ENCODE measurements around the gene PIAS2. TPM values are rescaled to one million over a fixed set of nuclear protein-coding genes. Genes with fewer than 3 reads are reported as not detected.
"Not testable (repeated sequence)": the region's sequence is repeated elsewhere in the genome, so short reads cannot be mapped to it uniquely, and the experiment has no call there.

Gene PIAS2, protein sequence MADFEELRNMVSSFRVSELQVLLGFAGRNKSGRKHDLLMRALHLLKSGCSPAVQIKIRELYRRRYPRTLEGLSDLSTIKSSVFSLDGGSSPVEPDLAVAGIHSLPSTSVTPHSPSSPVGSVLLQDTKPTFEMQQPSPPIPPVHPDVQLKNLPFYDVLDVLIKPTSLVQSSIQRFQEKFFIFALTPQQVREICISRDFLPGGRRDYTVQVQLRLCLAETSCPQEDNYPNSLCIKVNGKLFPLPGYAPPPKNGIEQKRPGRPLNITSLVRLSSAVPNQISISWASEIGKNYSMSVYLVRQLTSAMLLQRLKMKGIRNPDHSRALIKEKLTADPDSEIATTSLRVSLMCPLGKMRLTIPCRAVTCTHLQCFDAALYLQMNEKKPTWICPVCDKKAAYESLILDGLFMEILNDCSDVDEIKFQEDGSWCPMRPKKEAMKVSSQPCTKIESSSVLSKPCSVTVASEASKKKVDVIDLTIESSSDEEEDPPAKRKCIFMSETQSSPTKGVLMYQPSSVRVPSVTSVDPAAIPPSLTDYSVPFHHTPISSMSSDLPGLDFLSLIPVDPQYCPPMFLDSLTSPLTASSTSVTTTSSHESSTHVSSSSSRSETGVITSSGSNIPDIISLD
- 13.8 and 16.9 TPM in 2 replicates for total RNA-seq (2014; rRNA removed; shearing (Covaris generic))

DNA sequence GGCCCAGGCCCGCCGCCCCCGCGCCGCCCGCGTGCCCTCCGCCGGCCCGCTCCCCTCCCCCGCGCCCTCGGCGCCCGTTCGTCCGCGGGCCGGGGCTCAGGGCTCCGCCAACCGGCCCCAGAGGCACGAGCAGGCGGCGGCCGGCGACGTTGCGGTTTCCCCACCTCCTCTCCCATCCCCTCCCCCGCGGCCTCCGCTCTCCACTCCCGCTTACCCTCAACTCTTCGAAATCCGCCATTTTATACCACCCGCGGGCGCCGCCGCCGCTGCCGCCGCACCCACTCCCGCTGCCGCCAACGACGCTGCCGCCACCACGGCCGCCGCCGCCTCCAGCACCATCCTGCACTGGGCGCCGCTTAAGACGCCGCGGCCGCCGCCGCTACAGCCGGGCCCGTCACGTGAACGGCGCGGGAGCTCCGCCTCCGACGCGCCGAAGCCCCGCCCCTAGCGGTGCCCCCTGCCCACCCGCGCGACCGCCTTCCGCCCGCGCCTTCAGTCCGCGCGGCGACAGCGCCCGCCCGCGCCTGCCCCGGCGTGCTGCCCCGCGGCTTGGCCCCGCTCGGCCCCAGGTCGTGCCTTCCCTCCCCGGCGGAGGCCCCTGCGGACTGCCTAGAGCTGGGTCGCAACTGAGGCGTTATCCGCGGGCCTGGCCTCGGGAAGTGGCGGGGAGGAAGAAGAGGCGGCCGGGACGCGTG, at the start of gene PIAS2, which contains the start of gene KATNAL2:
Gene PIAS2 (minus strand): TSS at position 400 of the 695 bp plus-strand sequence. CDS start 162 bp downstream, at position 238.
Gene KATNAL2 (plus strand): TSS at position 495 of the 695 bp plus-strand sequence. CDS start 29,271 bp downstream, outside the sequence.
- Histone ChIP-seq H3K4me1 (replicated peaks) (peaks cover 14% of the 10 kb centered on the region), H3K36me3 (peaks cover 6% of the 10 kb centered on the region), H3K27me3 (replicated peaks) (no peaks in the 10 kb centered on the region), H3K4me3 (peak within 1 kb of the TSS; percentile 98), H3K27ac (peak within 1 kb of the TSS; percentile 63), H3K9me3 (replicated peaks) (peaks cover 6% of the 10 kb centered on the region; the same call in 1 of the 2 replicates)
- DNase-seq (ENCODE audit: low read depth in 1 of 2, low spot score in 2 of 2), result peak; percentile 65 to 72

DNA sequence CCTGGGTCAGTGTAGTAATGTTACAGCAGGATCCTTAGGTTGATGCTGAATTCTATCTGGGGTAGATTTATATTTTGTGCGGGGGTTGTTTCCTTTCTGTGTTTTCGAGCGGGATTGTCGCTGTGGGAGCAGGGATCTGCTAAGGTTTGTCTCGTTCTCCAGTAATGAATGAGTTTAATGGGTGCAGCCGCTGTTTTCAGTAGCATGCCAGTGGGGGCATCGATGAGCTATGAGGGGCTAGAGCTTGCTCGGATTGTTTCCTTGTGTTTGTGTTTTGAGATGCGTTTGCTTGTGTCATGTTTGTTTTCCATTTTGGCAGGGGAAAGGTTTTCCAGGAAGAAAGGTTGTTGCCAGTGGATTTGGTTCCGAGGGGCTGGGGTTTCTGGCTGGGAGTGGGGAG, 49.0 kb upstream of the PIAS2 start:
- H3K4me1 ChIP-seq (replicated peaks); H3K27me3 ChIP-seq (replicated peaks); H3K9me3 ChIP-seq (replicated peaks); H3K27ac ChIP-seq; H3K36me3 ChIP-seq; DNase-seq (ENCODE audit: low read depth in 1 of 2, low spot score in 2 of 2); H3K4me3 ChIP-seq: not testable (repeated sequence)

DNA sequence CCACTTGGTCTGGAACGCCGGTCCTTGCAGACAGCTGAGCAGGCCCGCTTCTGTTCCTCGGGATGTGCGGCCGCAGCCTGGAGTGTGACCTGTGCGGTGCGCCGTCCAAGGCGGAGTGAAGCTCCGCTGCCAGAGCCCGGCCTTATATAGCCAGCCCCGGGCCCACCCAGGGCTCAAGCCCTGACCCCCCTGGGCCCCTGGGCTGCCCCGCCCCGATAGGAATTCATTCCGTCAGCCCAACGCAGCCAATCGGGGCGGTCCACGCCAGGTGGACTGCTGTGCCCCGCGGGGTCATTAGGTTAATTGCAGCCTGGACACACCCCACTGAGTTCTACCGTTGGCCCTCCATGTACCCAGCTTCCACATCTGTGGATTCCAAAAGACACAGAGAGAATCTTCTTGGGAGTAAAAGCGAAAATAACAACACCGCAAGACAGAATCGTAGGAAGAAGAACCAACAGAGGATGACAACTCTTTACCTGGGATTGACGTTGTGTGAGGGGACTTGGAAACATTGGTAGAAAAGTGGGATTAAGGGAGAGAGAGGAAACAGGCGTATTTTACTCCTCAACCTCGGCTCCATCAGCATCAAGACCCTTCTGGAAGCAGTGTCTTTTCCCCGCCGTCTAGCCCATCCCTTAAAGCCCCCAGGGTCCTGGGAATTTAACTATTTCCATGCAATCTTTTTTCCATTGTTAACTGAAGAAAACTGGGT, 47.4 kb upstream of the PIAS2 start:
- not testable (repeated sequence) for H3K9me3 ChIP-seq (replicated peaks); H3K36me3 ChIP-seq; H3K4me1 ChIP-seq (replicated peaks); DNase-seq (ENCODE audit: low read depth in 1 of 2, low spot score in 2 of 2); H3K27me3 ChIP-seq (replicated peaks); H3K4me3 ChIP-seq; H3K27ac ChIP-seq

DNA sequence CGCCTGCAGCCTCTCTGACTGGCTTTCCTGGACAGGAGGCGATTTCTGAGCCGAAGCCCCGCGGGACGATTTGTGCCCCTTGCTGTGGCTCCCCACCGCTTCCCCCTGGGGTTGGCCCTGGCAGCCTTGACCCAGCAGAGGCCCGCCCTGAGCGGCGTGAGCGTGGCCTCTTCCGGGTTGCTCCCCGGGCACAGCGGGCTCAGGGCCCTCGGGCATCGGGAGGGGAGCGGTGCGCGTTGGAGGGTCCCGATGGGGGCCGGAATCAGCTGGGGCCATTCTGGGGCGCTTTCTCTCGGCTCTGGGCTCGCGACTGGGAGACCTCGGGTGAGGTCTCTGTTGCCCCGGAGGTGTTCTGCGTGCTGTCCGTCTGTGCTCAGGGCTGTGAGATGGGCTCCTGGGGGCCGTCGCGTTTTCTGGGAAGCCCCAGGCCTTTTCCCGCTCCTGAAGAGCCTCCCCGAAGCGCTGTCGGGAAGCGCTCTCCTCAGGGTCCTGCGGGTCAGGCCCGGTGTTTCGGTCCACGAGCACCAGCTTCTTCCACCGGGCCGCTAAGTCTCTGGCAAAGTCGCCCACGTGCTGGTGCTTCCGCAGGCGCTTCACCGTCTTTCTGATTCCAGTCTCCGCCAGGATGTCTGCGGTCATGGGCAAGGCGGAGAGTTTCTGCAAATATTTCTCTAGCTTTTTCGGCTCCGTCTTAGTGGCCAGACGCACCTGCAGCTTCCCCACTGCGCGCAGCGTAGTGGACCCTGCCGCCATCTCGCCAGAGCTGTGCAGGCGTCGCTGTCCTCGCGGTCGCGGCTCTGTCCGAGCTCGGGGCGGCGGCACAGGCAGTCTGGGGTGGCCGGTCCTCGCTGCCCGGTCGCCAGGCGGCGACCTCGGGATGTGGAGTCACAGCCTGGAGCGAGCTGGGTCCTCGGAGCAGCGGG, 46.6 kb upstream of the PIAS2 start:
- H3K4me3 ChIP-seq; H3K4me1 ChIP-seq (replicated peaks); H3K27ac ChIP-seq; DNase-seq (ENCODE audit: low read depth in 1 of 2, low spot score in 2 of 2); H3K36me3 ChIP-seq; H3K27me3 ChIP-seq (replicated peaks); H3K9me3 ChIP-seq (replicated peaks): not testable (repeated sequence)

DNA sequence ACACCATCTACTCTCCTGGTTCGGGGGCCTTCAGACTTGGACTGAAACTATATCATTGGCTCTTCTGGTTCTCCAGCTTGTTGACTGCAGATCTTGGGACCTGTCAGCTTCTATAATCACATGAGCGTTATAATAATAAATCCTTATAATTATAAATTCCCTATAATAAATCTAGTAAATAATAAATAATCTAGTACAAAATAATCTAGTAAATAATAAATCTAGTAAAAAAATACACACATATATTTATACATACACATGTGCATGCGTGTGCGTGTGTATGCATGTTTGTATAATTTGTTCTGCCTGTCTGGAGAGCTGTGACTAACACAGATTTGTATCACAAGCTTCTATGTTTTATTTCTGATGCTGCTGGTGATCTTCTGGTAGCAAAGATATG, 40.9 kb upstream of the PIAS2 start:
- no peaks in the 10 kb centered on the region for H3K27me3 ChIP-seq (replicated peaks)
- no peaks in the 10 kb centered on the region; the same call in 1 of the 2 replicates for H3K9me3 ChIP-seq (replicated peaks)
- H3K36me3 ChIP-seq, result no peaks in the 10 kb centered on the region
- DNase-seq (ENCODE audit: low read depth in 1 of 2, low spot score in 2 of 2), result no peak
- H3K4me3 ChIP-seq, result no peak overlapping the region
- H3K27ac ChIP-seq, result no peak overlapping the region
- no peaks in the 10 kb centered on the region for H3K4me1 ChIP-seq (replicated peaks)

DNA sequence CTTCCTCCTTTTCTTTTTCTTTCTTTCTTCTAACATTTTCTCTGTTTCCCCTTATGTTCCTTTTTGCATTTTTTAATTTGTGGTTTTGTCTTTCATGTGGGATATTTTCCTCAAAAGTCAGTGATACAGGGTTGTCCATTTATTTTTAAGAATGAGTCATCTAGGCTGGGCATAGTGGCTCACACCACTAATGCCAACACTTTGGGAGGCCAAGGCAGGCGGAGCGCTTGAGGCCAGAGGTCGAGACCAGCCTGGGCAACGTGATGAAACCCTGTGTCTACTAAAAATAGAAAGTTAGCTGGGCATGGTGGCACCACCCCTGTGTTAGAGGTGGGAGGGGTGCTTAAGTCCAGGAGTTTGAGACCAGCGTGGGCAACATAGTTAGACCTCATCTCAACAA, 35.9 kb upstream of the PIAS2 start:
- Histone ChIP-seq H3K9me3 (replicated peaks) (no peaks in the 10 kb centered on the region), H3K27me3 (replicated peaks) (no peaks in the 10 kb centered on the region), H3K36me3 (no peaks in the 10 kb centered on the region), H3K27ac (no peak overlapping the region), H3K4me3 (no peak overlapping the region), H3K4me1 (replicated peaks) (no peaks in the 10 kb centered on the region)
- no peak for DNase-seq (ENCODE audit: low read depth in 1 of 2, low spot score in 2 of 2)

DNA sequence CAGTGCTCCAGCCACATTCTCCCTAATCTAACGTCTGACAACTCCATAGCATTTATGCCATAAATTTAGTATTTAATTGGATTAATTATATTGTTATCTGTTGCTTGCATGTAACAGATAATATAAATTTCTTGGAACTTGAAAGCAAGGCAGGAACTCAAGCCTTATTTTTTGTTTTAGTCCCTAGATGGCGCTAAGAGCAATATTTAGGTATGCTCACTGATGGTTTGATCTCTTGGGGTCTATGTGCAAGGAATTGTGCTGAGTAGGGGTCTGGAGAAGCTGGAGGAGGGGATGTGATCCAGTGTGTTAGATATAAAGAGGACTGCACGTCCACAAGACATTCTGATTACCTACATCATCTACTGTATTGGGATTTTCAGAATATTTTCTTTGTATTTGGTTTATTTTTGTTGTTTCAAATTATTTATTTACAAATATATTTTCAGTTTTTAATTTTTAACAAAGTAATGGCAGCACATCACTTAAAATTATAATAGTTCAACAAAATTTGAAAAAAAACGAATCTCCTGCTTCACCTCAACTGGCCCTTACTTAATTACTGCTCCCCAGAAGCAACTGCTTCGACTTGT, 32.9 kb upstream of the PIAS2 start:
- no peaks in the 10 kb centered on the region for H3K9me3 ChIP-seq (replicated peaks)
- H3K36me3 ChIP-seq, result no peaks in the 10 kb centered on the region
- H3K4me1 ChIP-seq (replicated peaks), result peaks cover 4% of the 10 kb centered on the region; the same call in 1 of the 2 replicates
- DNase-seq (ENCODE audit: low read depth in 1 of 2, low spot score in 2 of 2), result no peak
- H3K4me3 ChIP-seq, result no peak overlapping the region
- H3K27me3 ChIP-seq (replicated peaks), result peaks cover 15% of the 10 kb centered on the region
- no peak overlapping the region for H3K27ac ChIP-seq

DNA sequence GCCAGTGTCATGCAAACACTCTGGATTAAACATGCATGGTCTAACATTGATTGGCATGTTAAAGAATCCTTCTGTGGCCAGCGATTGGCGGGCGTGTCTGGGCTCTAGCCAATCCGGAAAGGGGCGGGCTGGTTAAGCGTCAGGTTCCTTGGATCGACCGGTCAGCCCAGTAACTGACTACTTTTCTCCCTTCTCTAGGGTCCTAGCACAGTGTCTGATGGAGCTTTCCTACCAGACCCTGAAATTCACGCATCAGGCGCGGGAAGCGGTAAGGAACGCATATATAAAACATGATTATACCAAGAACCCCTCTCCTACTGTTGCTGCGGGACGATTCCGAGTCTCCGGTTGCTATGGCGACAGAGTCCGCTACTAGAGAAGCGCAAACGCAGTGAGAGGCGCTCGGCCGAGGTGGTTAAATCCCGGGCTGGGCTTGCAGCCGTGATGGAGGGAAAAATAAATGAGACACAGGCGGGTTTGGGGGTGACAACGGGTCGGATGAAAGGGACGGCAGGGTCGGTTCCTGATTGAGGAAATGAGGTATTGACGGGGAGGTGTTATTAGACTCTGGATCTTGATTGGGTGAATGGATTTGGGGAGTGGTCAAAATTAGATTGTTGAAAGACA, 29.5 kb upstream of the PIAS2 start:
- Histone ChIP-seq H3K4me3 (peak overlapping the region; percentile 32), H3K27ac (no peak overlapping the region), H3K9me3 (replicated peaks) (no peaks in the 10 kb centered on the region), H3K27me3 (replicated peaks) (peaks cover 15% of the 10 kb centered on the region), H3K36me3 (no peaks in the 10 kb centered on the region), H3K4me1 (replicated peaks) (peaks cover 4% of the 10 kb centered on the region; the same call in 1 of the 2 replicates)
- DNase-seq (ENCODE audit: low read depth in 1 of 2, low spot score in 2 of 2), result peak; percentile 39 to 52

DNA sequence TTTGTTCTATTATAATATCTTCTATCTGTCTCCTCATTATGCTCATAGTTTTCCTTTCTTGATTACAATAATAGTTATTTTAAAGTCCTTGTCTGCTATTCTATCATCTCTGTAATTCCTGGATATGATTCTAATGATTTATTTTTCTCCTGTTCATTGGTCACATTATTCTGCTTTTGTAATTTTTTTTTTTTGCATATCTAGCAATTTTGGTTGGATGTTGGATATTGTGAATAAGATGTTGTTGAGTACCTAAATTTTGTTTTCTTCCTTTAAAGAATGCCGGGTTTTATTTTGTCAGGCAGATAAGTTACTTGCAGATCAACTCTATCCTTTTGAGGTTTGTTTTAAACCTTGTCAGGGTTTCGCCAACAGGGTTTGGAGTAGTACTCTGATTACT, 25.3 kb upstream of the PIAS2 start:
- no peak overlapping the region for H3K4me3 ChIP-seq
- no peaks in the 10 kb centered on the region for H3K36me3 ChIP-seq
- no peak overlapping the region for H3K27ac ChIP-seq
- peaks cover 4% of the 10 kb centered on the region; the same call in 1 of the 2 replicates for H3K4me1 ChIP-seq (replicated peaks)
- no peaks in the 10 kb centered on the region for H3K9me3 ChIP-seq (replicated peaks)
- peaks cover 13% of the 10 kb centered on the region for H3K27me3 ChIP-seq (replicated peaks)
- no peak for DNase-seq (ENCODE audit: low read depth in 1 of 2, low spot score in 2 of 2)

DNA sequence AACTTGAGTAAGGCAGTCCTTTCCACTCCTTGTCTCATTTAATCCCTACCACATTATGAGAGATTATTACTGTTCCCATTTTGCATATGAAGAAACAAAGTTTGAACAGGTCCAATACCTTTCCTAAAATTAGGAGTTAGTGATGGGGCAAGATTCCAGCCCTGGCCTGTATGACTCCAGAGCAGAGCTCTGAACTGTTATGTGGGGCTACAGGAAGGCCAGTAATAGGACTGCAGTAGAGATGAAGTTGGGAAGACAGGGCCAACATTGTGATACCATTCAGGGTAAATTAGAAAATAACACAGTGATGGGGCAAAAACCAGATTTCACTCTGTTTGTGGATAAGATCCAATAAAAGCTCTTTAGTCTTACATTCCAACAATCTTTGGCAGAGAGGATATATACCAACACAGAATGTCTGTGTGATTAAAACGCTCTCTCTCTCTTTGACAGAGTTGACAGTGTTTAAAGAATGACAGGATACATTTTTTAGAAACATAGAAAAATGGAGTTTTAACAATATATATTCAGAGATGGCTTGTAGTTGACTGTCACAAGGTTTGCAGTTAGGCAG, 22.8 kb upstream of the PIAS2 start:
- H3K27me3 ChIP-seq (replicated peaks), result no peaks in the 10 kb centered on the region
- H3K4me1 ChIP-seq (replicated peaks), result no peaks in the 10 kb centered on the region
- H3K4me3 ChIP-seq, result no peak overlapping the region
- DNase-seq (ENCODE audit: low read depth in 1 of 2, low spot score in 2 of 2), result no peak
- H3K27ac ChIP-seq, result no peak overlapping the region
- no peaks in the 10 kb centered on the region for H3K36me3 ChIP-seq
- no peaks in the 10 kb centered on the region for H3K9me3 ChIP-seq (replicated peaks)

DNA sequence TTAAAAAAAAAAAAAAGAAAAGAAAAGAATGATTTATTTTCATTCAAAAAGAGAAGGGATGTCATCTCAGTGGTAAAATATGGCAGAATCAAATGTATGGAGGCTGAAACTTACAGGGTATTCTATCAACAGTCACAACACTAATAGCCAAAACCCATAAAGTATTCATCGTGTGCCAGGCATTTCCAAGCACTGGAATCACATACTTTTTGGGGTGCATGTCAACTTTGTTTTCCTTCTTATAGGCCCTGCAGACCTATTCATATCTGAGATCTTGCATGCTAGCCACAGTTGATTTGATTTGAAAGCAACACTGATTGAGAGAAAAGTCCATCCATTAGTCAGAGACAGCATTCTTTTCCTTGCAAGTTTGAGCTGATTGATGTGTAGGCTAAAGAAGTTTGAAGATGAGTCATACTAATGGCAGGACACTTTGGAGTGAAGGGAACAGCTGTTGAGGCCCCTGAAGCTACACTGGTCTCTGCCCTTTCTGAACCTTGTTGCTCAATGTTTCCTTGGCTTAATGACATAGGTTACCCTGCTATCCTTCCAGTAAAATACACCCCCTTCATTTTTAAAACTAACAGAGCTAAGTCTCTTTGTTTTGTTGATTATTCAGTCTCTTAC, 22.1 kb upstream of the PIAS2 start:
- Histone ChIP-seq H3K4me1 (replicated peaks) (no peaks in the 10 kb centered on the region), H3K4me3 (no peak overlapping the region), H3K9me3 (replicated peaks) (no peaks in the 10 kb centered on the region), H3K27ac (no peak overlapping the region), H3K36me3 (no peaks in the 10 kb centered on the region), H3K27me3 (replicated peaks) (no peaks in the 10 kb centered on the region)
- DNase-seq (ENCODE audit: low read depth in 1 of 2, low spot score in 2 of 2), result no peak

All from SJSA1 (cell line).